GM10266 (cell line): ENCODE measurements around the gene MTERF4.

Experiments used
- DNase-seq: peaks from one replicate; pipeline ENCODE4 v3.0.0; 2012; ENCODE audit errors: extremely low spot score
- CTCF ChIP-seq: IDR thresholded peaks from 2 replicates; pipeline ENCODE4 v1.5.1; 2012; ENCODE audit warnings: mild to moderate bottlenecking, low read depth; ENCODE audit not compliant: control insufficient read depth, insufficient read depth; ENCODE audit errors: missing control alignments

Gene MTERF4

GRCh38 chr2:241092677-241093076 is 9.4 kb downstream of the MTERF4 start:
- DNase-seq: no peak
- no peak for TF ChIP-seq CTCF

DNA sequence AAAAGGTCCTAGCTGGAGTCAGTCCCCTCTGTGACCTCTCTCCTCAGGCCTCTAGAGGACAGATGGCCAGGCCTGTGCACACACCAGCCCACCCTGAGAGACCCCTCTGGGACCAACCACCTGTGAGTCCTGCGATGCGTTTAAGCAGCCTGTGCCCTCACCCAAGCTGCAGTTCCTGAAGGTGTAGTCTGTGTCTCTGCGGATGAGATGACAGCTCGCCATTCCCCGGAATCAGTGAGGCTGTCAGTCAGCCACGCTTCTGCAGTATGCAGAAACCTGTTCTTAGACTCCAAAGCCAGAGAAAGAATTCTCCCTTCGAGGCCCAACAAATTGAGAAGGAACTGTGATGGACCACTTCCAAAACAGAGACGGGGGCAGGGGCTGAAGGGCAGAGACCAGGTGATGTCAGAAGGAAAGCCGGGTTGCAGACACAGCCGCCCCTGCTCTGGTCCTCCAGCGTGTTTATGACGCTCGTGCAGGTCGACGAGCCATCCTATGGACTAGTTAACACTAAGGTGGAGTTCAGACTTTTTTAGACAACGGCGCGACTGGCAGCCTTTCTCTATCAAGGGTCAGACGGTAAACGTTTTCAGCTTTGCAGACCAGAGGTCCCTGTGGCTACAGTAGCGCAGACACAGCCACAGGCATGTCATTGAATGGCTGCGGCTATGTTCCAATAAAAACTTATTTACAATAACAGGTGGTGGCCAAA is 10.2 kb downstream of the MTERF4 start:
- no peak for DNase-seq
- TF ChIP-seq CTCF: no peak

DNA sequence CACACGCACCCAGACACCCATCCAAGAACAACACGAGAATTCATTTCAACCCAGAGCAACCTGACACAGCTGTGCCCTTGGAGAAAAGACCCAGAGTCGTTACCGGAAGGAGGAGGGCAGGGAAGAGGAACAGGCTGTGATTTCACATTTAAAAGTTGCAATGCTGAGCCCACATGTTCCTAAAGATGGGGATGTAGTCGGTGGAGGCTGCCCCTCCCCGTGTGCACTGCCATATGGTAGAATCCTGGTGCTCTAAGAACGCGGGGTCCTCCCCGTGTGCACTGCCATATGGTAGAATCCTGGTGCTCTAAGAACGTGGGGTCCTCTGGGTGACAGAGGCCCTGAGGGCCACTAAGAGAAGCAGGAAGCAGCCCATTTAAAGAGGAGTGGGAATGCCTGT is 10.9 kb downstream of the MTERF4 start:
- no peak for TF ChIP-seq CTCF
- no peak for DNase-seq

DNA sequence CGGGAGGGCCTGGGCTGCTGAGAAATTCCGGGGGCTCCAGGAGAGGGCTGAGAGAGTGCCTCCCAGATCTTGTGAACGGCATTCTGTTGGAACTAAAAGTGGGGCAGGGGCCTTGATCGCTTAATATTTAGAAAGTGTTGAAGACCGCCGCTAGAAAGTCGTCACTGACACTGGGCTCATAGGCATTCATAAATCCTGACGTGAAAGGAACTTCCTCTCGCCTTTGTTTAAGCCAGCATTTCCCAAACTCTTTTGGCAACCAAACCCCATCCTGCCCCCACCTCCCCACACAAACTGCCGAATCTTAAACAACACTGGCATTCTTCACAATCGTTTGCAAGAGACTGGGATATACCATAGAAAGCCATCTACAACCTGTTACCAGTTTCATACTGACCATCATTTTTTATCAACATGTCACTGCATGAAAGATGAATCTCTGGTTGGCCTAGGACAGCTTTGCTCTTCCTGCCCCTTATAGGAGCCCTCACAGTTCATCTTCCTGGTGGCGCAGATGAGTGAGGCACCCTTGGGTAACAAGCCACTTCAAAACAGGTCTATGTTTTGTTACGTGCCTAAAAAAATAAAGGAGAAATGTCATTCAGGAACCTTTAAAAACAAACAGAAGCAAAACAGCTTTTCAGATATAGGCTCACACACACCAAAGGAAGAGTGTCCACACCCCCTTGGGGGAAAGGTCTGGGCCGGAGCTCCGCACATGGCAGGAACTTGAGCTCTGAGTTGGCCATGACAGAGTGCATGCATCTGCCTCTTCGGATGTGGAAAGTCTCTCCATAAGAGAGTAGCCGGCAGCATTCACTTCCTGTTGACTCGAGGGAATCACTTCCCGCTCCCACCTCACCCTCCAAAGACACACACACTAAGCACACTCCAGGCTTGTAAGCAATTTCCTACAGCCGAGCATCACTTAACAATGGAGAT is 13.0 kb downstream of the MTERF4 start:
- no peak for DNase-seq
- TF ChIP-seq CTCF: no peak

DNA sequence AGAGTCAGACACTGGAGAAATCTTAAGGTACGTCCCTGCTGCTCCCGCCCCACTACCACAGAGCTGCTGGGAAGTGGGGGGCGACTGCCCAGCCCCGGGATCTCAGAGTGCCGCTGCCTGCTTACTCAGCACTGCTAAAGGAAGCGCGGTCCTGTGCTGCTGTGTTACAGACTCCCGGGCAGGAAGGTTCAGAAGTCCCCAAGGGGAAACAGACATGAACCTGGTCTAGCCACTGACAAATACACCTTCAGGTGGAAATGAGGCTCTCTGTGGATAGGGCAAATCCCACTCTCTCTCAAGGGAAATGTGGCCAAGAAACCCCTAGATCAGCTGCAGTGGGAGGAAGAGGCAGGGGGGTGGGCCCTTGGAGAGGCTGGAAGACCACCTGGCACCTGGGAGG is 13.7 kb downstream of the MTERF4 start:
- no peak for TF ChIP-seq CTCF
- DNase-seq: no peak

GRCh38 chr2:241087420-241088268 is 14.4 kb downstream of the MTERF4 start:
- no peak for DNase-seq

More at GRCh38 chr2:241087420-241088268, 14.4 kb downstream of the MTERF4 start:
- TF ChIP-seq CTCF: no peak
